GM06990 (cell line): ENCODE results near the gene SLCO3A1.

ENCODE experiments used
- DNase-seq: peaks from one replicate; pipeline ENCODE4 v3.0.0-alpha.2; 2011; ENCODE audit not compliant: insufficient read length; ENCODE audit errors: extremely low read depth
- H3K27me3 ChIP-seq: replicated peaks from 2 replicates; pipeline ENCODE4 v1.6.0; 2011; ENCODE audit warnings: low read length; ENCODE audit not compliant: control insufficient read depth, insufficient read depth
- H3K36me3 ChIP-seq: 2 replicates; pipeline ENCODE4 v1.5.1; 2011; ENCODE audit warnings: low read length; ENCODE audit not compliant: control insufficient read depth, insufficient read depth
- H3K4me3 ChIP-seq: replicated peaks from 2 replicates; pipeline ENCODE4 v1.5.1; 2011; ENCODE audit warnings: low read depth, mild to moderate bottlenecking, control low read depth, low read length
- CTCF ChIP-seq: IDR thresholded peaks from 2 replicates; pipeline ENCODE4 v1.5.1; 2011; ENCODE audit warnings: low read length, control low read depth, mild to moderate bottlenecking, inconsistent platforms; ENCODE audit not compliant: insufficient read depth, poor library complexity, severe bottlenecking

Gene SLCO3A1

GRCh38 chr15:91887921-91888373 lies 34.4 kb downstream of the SLCO3A1 start:
- TF ChIP-seq CTCF: no peak

GRCh38 chr15:91889111-91889815 lies 35.8 kb downstream of the SLCO3A1 start:
- H3K27me3 ChIP-seq: peaks cover 1% of the 10 kb centered on the region; the same call in 1 of the 2 replicates
- no peak overlapping the region for H3K4me3 ChIP-seq
- no peak for TF ChIP-seq CTCF
- no peaks in the 10 kb centered on the region for H3K36me3 ChIP-seq
- no peak for DNase-seq

More at GRCh38 chr15:91887921-91888373, 34.4 kb downstream of the SLCO3A1 start:
- H3K36me3 ChIP-seq: no peaks in the 10 kb centered on the region
- H3K27me3 ChIP-seq: peaks cover 1% of the 10 kb centered on the region; the same call in 1 of the 2 replicates
- no peak overlapping the region for H3K4me3 ChIP-seq
- DNase-seq: no peak

GRCh38 chr15:91890614-91891013 lies 37.1 kb downstream of the SLCO3A1 start:
- Histone ChIP-seq H3K27me3 (peaks cover 1% of the 10 kb centered on the region; the same call in 1 of the 2 replicates), H3K36me3 (no peaks in the 10 kb centered on the region), H3K4me3 (no peak overlapping the region)
- no peak for TF ChIP-seq CTCF
- no peak for DNase-seq

GRCh38 chr15:91891101-91891500 lies 37.6 kb downstream of the SLCO3A1 start:
- no peak for DNase-seq
- no peaks in the 10 kb centered on the region for H3K36me3 ChIP-seq
- no peak overlapping the region for H3K4me3 ChIP-seq
- peaks cover 1% of the 10 kb centered on the region for H3K27me3 ChIP-seq
- no peak for TF ChIP-seq CTCF

DNA sequence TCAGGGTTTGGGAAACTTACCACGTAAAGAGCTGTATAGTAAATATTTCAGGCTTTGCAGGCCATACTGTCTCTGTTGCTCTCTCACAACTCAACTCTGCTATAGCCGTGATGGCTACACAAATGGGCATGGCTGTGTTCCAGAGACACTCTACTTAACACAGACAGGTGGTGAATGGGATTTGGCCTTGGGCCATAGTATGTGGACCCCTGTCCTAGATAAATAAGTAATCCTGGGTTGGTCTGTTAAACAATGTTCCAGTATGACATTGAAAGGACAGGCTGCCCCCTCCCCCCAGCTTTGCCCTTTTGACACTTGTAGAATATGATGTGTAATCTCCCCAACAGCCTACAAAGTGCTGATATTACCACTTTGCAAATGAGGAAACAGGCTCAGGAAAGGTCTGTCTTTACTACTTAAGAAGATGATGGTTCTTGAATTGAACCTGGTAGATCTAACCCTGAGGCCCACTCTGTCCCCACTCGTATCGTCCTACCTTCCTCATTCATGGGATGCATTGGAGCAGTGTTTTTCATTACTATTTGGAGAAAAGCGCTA lies 38.4 kb downstream of the SLCO3A1 start:
- no peak overlapping the region for H3K4me3 ChIP-seq
- no peak for TF ChIP-seq CTCF
- H3K27me3 ChIP-seq: peaks cover 1% of the 10 kb centered on the region
- DNase-seq: no peak
- no peaks in the 10 kb centered on the region for H3K36me3 ChIP-seq
